A549 treated with DMSO at 1 μM for 4 hours (cell line): ENCODE results near the gene CBLIF. TPM values are rescaled to one million over a fixed set of nuclear protein-coding genes. Genes with fewer than 3 reads are reported as not detected.

Source experiments
- total RNA-seq: library from RNA; stranded (reverse); fragments of 200-300 nt; extraction: Qiagen RNA extraction; gene quantifications from 5 replicates; pipeline ENCODE4 v1.2.3, GENCODE V29; 2022; ENCODE audit warnings: low read depth

The CBLIF gene
- total RNA-seq: not detected in 5 replicates

DNA sequence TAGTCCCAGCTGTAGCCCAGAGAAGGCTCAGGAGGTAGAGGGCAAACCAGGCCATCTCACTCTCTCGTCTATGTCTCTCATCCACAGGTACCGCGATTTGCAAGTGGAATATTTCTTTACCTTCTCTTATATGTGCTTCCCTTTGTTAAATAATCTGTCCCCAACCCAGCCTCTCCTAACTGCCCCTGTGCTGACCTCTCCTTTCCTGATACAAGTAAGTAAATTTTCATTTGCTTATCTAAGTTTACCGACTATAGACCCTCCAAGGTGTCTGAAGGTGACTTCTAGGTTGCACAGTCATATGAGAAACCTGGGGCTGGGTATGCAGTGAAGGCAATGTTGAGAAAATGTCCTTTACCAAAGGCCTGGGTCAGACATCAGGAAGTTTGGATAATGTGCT lies at the start of gene CBLIF:
CBLIF (minus strand) TSS at position 101 of the 400 bp plus-strand sequence; CDS start at position 55, 46 bp downstream.

DNA sequence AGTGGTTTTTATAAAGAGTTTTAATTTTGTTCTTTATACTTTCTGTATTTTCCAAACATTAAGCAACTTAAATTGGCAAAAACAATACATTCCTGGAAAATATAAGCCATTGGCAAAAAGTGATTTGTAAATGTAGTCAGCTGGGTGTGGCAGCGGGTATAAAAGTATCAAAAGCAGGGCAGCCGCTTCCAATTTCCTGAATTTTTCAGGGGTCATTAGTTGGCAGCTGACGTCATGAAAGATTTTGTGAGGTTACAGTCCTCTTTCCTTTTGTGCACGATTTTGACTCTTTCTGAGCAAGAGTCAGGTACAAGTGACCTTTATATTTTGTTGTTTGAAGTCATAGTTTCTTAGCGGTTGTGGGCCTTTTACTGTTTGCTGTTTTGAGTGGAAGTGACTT lies 33.3 kb upstream of the CBLIF start, which contains the start of gene OOSP3:
OOSP3 (plus strand) TSS at position 208 of the 400 bp plus-strand sequence; CDS start at position 235, 27 bp downstream.

DNA sequence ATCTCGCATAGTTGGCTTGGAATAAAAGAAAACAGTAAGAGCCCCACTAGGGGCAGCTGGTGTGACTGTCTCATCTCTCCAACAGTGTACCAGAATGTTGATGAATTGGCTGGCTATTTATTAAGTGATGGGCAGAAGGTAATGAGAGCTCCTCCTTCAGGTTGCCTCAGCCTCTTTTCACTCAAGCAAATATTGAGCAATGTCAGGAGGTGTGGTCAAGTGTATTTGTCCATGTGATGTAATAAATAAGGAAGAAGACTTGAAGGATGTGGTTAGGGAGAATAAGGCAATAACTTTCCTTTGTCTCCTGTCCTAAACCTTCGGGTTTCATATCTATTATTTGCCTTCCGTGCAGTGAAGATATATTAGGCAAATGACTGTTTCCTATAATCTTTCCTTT lies 21.1 kb upstream of the CBLIF start, which contains the start of gene TCN1:
TCN1 (minus strand) TSS at position 91 of the 400 bp plus-strand sequence; CDS start at position 74, 17 bp downstream.

DNA sequence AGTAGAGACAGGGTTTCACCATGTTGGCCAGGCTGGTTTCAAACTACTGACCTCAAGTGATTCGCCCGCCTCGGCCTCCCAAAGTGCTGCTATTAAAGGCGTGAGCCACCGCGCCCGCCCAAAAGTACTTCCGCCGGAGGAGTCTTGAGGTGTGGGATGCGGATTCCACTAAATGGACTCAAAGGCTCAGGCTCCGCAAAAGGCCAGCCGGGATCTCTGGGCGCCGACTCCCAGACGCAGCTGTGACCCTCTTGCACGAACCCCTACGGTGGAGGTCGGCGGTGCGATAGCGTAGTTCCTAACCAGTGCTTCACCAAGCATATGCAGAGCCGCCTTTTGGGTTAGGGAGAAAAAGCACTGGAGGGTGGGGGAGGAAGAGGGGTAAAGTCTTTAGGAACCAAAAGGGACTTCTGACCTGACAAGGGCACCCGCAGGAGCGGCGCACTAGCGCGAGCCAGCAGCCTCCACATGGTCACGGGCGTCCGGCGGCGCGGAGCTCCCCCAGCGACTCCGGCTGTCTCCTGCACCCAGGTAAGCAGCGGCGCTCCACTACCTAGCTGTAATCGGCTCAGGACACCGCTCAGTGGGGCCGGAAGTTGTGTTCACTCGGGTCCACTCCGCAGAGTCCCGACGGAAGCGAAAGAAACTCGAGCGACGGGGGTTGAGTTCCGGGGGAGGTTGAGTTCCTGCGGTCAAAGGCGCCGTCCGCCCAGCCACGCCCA lies 34.9 kb downstream of the CBLIF start, which contains the start of gene MRPL16:
MRPL16 (minus strand) TSS at position 590 of the 722 bp plus-strand sequence; CDS start at position 470, 120 bp downstream.

Other genes starting within 250 kb of the CBLIF start
- gene OSBP, start 229.7 kb downstream of the CBLIF start, total RNA-seq: 27.9 to 32.3 TPM (median 29.9 TPM) in 5 replicates
- 43.8 to 49.6 TPM (median 48.8 TPM) in 5 replicates for gene PATL1, start 176.5 kb downstream of the CBLIF start, total RNA-seq
- gene OR10V1, start 131.7 kb downstream of the CBLIF start, total RNA-seq: not detected in 5 replicates
- 21.0 to 33.6 TPM (median 28.0 TPM) in 5 replicates for gene STX3, start 90.1 kb downstream of the CBLIF start, total RNA-seq
- 56.5 to 65.0 TPM (median 61.7 TPM) in 5 replicates for gene MRPL16, start 34.7 kb downstream of the CBLIF start, total RNA-seq
- 0.09 to 0.45 TPM (median 0.23 TPM) in 5 replicates for gene TCN1, start 21.0 kb upstream of the CBLIF start, total RNA-seq
- gene OOSP3, start 33.3 kb upstream of the CBLIF start, total RNA-seq: not detected in 5 replicates
- not detected in 5 replicates for gene OOSP1, start 92.9 kb upstream of the CBLIF start, total RNA-seq
- not detected in 5 replicates for gene OOSP4A, start 118.5 kb upstream of the CBLIF start, total RNA-seq
- not detected in 5 replicates for gene OOSP4B, start 171.7 kb upstream of the CBLIF start, total RNA-seq
- gene OOSP2, start 194.9 kb upstream of the CBLIF start, total RNA-seq: not detected in 5 replicates
- gene MS4A3, start 211.2 kb upstream of the CBLIF start, total RNA-seq: not detected in 5 replicates
- not detected in 5 replicates for gene MS4A2, start 243.2 kb upstream of the CBLIF start, total RNA-seq